Body of pancreas (tissue), 4 donors: ENCODE results near the gene MYMX. TPM values are rescaled to one million over a fixed set of nuclear protein-coding genes. Genes with fewer than 3 reads are reported as not detected.

Experiments
- ATAC-seq: fragments of 150-250 bp; one replicate; pipeline ENCODE4 v1.9.1; 2016
- DNase-seq, 4 donors: peaks; one replicate each; pipeline ENCODE4 v3.0.0-alpha.2; 2019
- H3K27ac ChIP-seq, 4 donors: fragments of 200-600 bp; sonication (generic); 1 replicate in 3 of 4; 2 replicates in 1 of 4; pipeline versions ENCODE4 v1.5.1 to v1.6.1; 2016 to 2019; ENCODE audit warnings: mild to moderate bottlenecking in 1 of 4, mixed read lengths in 1 of 4, moderate library complexity in 1 of 4
- H3K27me3 ChIP-seq, 2 donors: fragments of 200-600 bp; sonication (generic); one replicate each; pipeline ENCODE4 v1.6.0; 2016; ENCODE audit warnings: mild to moderate bottlenecking in 1 of 2
- H3K36me3 ChIP-seq, 2 donors: fragments of 200-600 bp; sonication (generic); replicated peaks in 1 of 2; 2 replicates each; pipeline ENCODE4 v1.5.1; 2016; ENCODE audit warnings: low read depth in 2 of 2; ENCODE audit not compliant: insufficient read depth in 1 of 2
- H3K4me1 ChIP-seq: fragments of 200-600 bp; sonication (generic); one replicate; pipeline ENCODE4 v1.6.0; 2016
- H3K4me3 ChIP-seq, 2 donors: fragments of 200-600 bp; sonication (generic); 1 replicate in 1 of 2; 2 replicates in 1 of 2; pipeline ENCODE4 v1.5.1; 2016 to 2019
- H3K9me3 ChIP-seq, 3 donors: fragments of 200-600 bp; sonication (generic); 1 replicate in 2 of 3; 2 replicates in 1 of 3; pipeline ENCODE4 v1.5.1; 2016
- CTCF ChIP-seq, 7 experiments: fragments of 450-650 bp in 4 of 7; fragments of 200-600 bp in 3 of 7; sonication (generic) in 3 of 7; IDR thresholded peaks; one replicate each; pipeline ENCODE4 v1.5.1; 2016 to 2019; ENCODE audit warnings: antibody characterized with exemption in 7 of 7
- POLR2A ChIP-seq, 3 donors: fragments of 450-650 bp; IDR thresholded peaks; one replicate each; pipeline ENCODE4 v1.6.1; 2016; ENCODE audit warnings: antibody characterized with exemption in 3 of 3, mild to moderate bottlenecking in 2 of 3
- WGBS, 2 donors: methylation state at CpG; one replicate each; pipeline ENCODE4 v1.1.5; 2017; 5-methylcytosine and 5-hydroxymethylcytosine counted together
- intact Hi-C: fragments of 100-400 bp; cut with DNase I; formaldehyde crosslinking; loops from one replicate; pipeline ENCODE4 v1.15.1; 2023
- total RNA-seq, 2 donors: library from RNA; depleted of rRNA; stranded (reverse); fragments of >200 nt; gene quantifications; one replicate each; pipeline ENCODE4 v1.1.0, GENCODE V29; 2016

Gene MYMX
- total RNA-seq, 2 donors from 2014 or later, result 4.2 TPM; not detected in 1

GRCh38 chr6:44237021-44237812, 20.5 kb downstream of the MYMX start:
- Histone ChIP-seq H3K27me3 (no peaks in the 10 kb centered on the region), H3K36me3 (peaks cover 0 to 6% of the 10 kb centered on the region in 2 donors), H3K27ac (peak overlapping the region; percentile 92 to 100 (median 98)), H3K4me1 (peaks cover 52% of the 10 kb centered on the region), H3K4me3 (peak overlapping the region; percentile 7 to 22), H3K9me3 (no peaks in the 10 kb centered on the region)
- intact Hi-C loops, result no loop called here
- 4 to 5% methylated on average over 13 to 22 of the region's 22 CpGs for whole genome bisulfite sequencing, 2 donors
- peak; percentile 95 for ATAC-seq
- DNase-seq, result peak; percentile 97 to 99 (median 98)
- TF ChIP-seq CTCF (IDR thresholded peaks at IDR 0.05) (peak in 2 of 7 experiments; percentile 14 to 21), POLR2A (IDR thresholded peaks at IDR 0.05) (peak; percentile 58 to 87 (median 87))

- DNase-seq (peak; percentile 81 to 85 (median 82)), ATAC-seq (peak; percentile 80)
- Histone ChIP-seq H3K9me3 (no peaks in the 10 kb centered on the region), H3K4me3 (peak overlapping the region; percentile 7 to 22), H3K27me3 (no peaks in the 10 kb centered on the region), H3K27ac (peak overlapping the region; percentile 92 to 100 (median 98)), H3K4me1 (peaks cover 52% of the 10 kb centered on the region), H3K36me3 (peaks cover 0 to 3% of the 10 kb centered on the region in 2 donors)
- intact Hi-C loops, result no loop called here
- TF ChIP-seq POLR2A (IDR thresholded peaks at IDR 0.05) (peak; percentile 2 to 46 (median 38)), CTCF (IDR thresholded peaks at IDR 0.05) (peak; percentile 97 to 98 (median 97))
- WGBS, 2 donors, result 0 to 1% methylated on average over 21 to 41 of the region's 42 CpGs
These were observed 21.2 kb downstream of the MYMX start for GRCh38 chr6:44237813-44238433.

GRCh38 chr6:44238687-44239350, 22.1 kb downstream of the MYMX start:
- WGBS, 2 donors, result 74 to 80% methylated on average over 7 of the region's 7 CpGs
- no peak for DNase-seq
- Histone ChIP-seq H3K4me1 (peaks cover 46% of the 10 kb centered on the region), H3K4me3 (no peak overlapping the region), H3K27me3 (no peaks in the 10 kb centered on the region), H3K27ac (peak overlapping the region; percentile 92 to 100 (median 98)), H3K9me3 (no peaks in the 10 kb centered on the region), H3K36me3 (no peaks in the 10 kb centered on the region)
- intact Hi-C loops, result no loop called here
- TF ChIP-seq CTCF (IDR thresholded peaks at IDR 0.05) (no peak), POLR2A (IDR thresholded peaks at IDR 0.05) (no peak)
- ATAC-seq, result no peak

- no peaks in the 10 kb centered on the region for H3K36me3 ChIP-seq
- H3K27ac ChIP-seq, result no peak overlapping the region
- ATAC-seq (no peak), DNase-seq (no peak)
- no peaks in the 10 kb centered on the region for H3K9me3 ChIP-seq
- no peak overlapping the region for H3K4me3 ChIP-seq
- intact Hi-C loops, result no loop called here
- TF ChIP-seq POLR2A (IDR thresholded peaks at IDR 0.05) (no peak), CTCF (IDR thresholded peaks at IDR 0.05) (no peak)
- H3K4me1 ChIP-seq, result peaks cover 18% of the 10 kb centered on the region
- H3K27me3 ChIP-seq, result no peaks in the 10 kb centered on the region
- WGBS, 2 donors, result 89 to 96% methylated on average over 4 to 7 of the region's 7 CpGs
These were observed 26.6 kb downstream of the MYMX start for GRCh38 chr6:44243345-44243744.
